DMS53 treated with DMSO at 0.1 percent for 48 hours (cell line): Measurements from ENCODE around the gene SLC35F2.
"Not testable (repeated sequence)": the region's sequence is repeated elsewhere in the genome, so short reads cannot be mapped to it uniquely, and the experiment has no call there.

Source experiments
- DNase-seq: peaks from one replicate; lab custom pipeline; 2025; ENCODE audit not compliant: unreplicated experiment; lab: John Stamatoyannopoulos, UW

SLC35F2 gene

DNA sequence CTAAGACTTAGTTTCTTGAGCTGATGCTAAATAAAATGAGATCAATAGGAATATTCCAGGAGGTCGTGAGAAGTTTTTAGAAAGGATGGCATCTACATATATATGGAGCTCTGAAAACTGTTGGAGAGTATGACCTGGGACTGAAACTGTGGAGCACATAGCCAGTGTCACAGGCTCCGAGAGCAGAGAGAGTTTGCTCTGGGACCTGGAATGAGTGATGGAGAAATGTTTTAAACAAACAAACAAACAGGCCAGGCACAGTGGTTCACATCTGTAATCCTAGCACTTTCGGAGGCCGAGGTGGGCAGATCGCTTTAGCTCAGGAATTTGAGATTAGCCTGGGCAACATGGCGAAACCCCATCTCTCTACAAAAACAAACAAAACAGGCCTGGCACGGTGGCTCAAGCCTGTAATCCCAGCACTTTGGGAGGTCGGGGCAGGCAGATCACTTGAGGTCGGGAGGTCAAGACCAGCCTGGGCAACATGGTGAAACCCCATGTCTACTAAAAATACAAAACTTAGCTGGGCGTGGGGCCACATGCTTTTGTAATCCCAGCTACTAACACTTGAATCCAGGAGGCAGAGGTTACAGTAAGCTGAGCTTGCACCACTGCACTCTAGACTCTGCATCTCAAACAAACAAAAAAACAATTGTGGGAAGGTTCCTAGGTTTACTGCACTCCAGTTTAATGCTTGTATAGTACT, 67.1 kb downstream of the SLC35F2 start:
- no peak for DNase-seq

DNA sequence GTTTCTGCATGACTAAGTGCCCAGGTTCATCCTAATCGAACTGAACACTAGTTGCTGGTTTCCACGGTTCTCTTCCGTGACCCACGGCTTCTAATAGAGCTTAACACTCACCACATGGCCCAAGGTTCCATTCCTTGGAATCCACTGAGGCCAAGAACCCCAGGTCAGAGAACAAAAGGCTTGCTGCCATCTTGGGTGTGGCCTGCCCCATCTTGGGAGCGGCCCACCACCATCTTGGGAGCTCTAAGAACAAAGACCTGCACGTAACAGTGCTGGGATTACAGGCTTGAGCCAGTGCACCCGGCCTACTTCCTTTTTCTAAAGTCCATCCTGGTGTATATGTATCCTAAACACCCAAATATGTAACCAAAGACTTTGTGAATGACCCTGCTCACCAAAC, 68.8 kb downstream of the SLC35F2 start:
- DNase-seq, result no peak

- DNase-seq, result no peak
Measured at GRCh38 chr11:107787733-107788132, 70.9 kb downstream of the SLC35F2 start.

DNA sequence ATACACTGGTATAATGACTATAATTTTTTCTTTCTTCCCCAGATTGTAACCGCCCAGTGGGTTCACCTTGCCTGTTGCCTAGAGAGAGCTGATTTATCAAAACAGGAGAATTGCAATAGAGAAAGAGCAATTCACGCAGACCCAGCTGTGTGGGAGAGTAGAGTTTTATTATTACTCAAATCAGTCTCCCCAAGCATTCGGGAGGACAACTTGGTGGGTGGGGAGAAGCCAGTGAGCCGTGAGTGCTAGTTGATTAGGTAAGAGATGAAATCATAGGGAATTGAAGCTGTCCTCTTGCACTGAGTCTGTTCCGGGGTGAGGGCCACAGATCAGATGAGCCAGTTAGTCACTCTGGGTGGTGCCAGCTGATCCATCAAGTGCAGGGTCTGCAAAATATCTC, 73.2 kb downstream of the SLC35F2 start:
- no peak for DNase-seq

- no peak for DNase-seq
Measured at GRCh38 chr11:107783121-107783520, 75.5 kb downstream of the SLC35F2 start.

GRCh38 chr11:107780775-107781174, 77.8 kb downstream of the SLC35F2 start:
- DNase-seq, result no peak

GRCh38 chr11:107780136-107780535, 78.5 kb downstream of the SLC35F2 start:
- DNase-seq, result no peak

DNA sequence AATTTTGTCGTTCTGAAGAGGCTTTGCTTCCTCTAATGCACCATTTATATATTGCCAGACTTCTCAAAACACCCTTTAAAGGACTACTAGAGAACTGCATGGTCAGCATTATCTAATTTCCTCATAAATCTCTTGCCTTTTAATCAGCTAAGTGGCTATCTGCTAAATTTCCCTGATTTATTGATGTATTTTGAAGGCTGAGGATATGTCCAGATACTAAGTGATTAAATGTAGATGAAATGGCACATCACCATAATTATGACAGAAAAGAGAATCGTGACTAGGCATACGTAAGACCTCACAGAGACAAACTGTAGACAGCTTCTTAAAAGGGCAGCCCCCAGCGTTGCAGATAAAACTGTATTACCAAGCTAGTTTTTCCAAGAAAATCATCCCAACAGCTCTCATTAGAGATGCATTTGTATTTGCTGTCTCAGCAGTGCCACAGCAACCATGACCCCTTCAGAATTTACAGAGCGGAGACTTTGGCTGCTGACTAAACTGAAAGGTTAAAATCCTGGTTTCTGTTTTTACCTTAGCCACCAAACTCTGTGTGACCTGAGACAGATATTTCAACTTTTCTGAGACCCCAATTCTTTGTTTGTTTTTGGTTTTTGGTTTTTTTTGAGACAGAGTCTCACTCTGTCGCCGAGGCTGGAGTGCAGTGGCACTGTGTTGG, 79.6 kb downstream of the SLC35F2 start:
- no peak for DNase-seq

- no peak for DNase-seq
Measured at GRCh38 chr11:107777110-107777509, 81.5 kb downstream of the SLC35F2 start.

GRCh38 chr11:107776062-107776461, 82.5 kb downstream of the SLC35F2 start:
- no peak for DNase-seq

DNA sequence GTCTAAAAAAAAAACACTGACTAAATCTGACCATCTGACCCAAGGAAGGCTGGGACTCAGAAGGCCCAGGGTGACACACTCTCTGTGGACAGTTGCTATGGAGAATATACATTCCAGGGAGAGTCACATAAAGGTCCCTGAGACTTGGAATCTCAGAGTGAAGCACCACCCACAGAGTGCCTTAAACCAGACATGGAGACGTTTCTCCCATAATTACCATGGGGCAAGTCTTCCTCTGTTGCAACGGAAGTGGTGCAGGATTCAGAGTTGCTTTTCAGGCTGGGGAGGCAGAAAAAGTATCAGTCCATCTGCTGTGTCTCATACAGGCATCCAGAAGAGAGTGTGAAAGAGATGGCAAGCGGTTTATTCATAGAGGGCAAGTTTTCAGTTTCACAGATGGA, 88.0 kb downstream of the SLC35F2 start:
- no peak for DNase-seq

DNA sequence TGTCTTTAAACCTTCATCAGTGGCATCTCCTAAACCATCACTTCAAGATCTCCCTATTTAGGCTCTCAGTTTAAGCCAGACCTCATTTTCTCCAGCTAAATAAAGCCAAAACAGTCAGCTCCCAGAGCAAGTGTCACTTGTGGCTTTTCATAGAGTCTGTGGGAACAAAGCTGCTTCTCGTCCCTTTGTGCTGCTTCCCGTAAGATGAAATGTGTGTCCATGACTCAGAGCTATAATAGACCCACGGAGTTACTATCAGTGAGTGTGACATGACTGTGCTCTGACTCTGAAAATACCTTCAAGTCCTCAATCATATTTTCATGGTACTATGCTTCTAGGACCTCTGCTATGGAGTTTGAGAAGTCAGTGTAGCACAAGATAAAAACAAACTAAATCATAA, 89.4 kb downstream of the SLC35F2 start:
- DNase-seq, result no peak

- DNase-seq, result not testable (repeated sequence)
Measured at GRCh38 chr11:107758719-107759355, 99.8 kb downstream of the SLC35F2 start.

GRCh38 chr11:107757661-107758060, 100.9 kb downstream of the SLC35F2 start:
- DNase-seq, result no peak

DNA sequence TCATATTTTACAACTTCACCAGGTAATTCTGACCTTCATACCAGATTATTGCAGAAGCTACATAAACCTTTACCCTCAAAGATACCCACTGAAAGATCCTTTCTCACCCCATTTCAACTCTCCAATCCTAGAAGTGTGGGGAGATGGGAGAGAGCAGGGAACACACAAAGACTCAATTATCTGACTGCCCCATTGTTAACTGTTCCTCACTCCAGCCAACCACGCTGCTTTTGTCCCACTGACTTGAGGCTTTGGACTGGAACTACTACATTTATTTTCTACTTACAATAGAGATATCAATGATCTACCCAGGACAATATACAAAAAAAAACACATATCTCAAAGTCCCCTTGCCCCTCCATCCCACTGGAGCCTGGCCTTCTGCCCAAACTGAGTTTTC, 102.0 kb downstream of the SLC35F2 start:
- no peak for DNase-seq

- no peak for DNase-seq
Measured at GRCh38 chr11:107752949-107753822, 105.4 kb downstream of the SLC35F2 start.

DNA sequence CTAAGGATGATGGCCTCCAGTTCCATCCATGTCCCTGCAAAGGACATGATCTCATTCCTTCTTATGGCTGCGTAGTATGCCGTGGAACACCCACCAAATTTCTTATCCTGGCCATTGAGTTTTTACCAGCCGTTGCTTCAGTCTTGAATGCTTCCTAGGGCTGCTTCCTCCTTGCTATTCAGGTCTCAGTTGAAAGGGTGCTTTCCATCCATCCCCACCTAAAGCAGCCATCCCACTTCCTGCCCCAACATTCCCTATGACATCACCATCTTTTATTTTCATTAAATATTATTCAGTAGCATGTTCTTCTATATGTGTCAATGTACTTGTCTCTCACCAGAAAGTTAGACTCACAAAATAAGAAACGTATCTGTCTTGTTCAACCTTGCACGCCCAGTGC, 106.1 kb downstream of the SLC35F2 start:
- no peak for DNase-seq

- no peak for DNase-seq
Measured at GRCh38 chr11:107751082-107751481, 107.5 kb downstream of the SLC35F2 start.

DNA sequence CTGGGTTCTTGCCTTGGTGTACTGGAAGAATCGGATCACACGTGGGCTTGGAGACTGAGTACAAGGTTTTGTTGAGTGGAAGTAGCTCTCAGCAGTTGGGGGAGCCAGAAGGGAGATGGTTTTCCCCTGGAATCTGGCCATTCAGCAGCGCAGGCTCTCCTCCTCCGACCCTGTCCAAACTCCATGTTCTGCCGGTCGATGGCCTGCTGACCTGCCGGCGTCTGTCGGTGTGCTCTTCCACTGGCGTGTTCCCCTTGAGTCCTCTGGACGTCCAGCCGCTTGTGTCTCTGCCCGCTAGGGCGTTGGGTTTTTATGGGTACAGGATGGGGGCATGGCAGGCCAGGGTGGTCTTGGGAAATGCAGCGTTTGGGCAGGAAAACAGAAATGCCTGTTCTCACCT, 108.3 kb downstream of the SLC35F2 start:
- DNase-seq, result no peak

GRCh38 chr11:107747622-107748021, 111.0 kb downstream of the SLC35F2 start:
- DNase-seq, result no peak

DNA sequence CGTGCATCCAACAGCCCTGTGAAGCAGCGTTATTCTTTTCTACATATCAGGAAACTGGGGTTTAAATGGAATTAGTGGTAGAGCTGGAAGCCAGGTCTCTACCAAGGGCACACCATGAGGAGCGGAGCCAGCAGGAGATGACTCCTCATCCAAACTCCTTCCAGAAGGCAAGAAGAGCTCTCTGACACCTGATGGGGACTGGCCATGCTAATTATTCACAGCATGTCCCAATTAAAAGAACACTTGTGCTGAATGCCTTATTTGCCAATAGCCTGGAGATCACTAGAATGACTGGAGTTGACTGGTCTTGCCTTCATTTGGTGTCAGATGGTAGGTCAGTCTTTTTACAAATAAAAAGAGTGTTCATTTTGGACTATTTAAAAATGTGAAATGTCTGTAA, 113.9 kb downstream of the SLC35F2 start:
- no peak for DNase-seq
